NCI-H446 (cell line): Measurements from ENCODE around the gene SYT8.

Source experiments
- DNase-seq, 2 experiments: peaks; one replicate each; lab custom pipeline; 2025; lab: John Stamatoyannopoulos, UW

SYT8 gene

DNA sequence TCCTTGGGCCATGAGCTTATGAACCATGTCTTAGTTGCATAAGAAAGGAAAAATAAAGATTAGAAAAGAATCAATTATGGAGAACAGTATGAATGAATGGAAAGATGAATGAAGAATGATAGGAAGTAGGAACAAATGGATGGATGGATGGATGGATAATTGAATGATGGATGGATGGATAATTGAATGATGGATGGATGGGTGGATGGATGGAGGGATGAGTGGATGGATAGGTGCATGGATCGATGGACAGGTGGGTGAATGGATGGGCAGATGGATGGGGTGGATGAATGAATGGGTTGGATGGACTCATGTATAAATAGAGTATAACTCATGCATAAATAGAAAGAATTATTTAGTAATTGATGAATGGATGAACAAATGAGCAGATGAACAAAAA is 25.3 kb downstream of the SYT8 start:
- no peak for DNase-seq

DNA sequence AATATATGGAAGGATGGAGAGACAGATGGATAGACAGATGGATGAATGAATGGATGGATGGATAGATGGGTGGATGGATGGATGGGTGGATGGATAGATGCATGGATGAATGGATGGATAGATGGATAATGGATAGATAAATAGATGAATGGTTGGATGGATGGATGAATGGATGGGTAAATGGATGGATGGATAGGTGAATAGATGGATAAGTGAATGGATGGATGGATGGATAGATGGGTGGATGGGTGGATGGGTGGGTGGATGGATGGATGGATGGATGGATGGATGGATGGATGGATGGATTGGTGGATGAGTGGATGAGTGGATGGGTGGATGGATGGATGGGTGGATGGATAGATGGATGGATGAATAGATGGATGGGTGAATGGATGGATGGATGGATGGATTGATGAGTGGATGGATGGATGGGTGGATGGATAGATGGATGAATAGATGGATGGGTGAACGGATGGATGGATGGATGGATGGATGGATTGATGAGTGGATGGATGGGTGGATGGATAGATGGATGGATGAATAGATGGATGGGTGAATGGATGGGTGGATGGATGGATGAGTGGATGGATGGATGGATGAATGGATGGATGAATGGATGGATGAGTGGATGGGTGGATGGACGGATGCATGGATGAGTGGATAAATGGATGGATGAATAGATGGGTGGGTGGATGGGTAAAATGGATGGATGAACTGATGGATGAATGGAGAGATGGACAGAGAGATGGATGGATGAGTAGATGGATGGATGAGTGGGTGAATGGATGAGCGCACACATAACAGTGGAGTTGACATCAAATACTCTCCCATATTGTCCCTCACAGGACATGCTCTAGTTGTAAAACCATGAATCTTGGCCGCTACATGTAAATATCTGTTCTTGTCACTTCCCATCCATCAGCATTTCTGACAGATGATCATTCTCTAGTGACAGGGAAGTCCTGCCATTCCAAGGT is 26.9 kb downstream of the SYT8 start:
- DNase-seq, result no peak

DNA sequence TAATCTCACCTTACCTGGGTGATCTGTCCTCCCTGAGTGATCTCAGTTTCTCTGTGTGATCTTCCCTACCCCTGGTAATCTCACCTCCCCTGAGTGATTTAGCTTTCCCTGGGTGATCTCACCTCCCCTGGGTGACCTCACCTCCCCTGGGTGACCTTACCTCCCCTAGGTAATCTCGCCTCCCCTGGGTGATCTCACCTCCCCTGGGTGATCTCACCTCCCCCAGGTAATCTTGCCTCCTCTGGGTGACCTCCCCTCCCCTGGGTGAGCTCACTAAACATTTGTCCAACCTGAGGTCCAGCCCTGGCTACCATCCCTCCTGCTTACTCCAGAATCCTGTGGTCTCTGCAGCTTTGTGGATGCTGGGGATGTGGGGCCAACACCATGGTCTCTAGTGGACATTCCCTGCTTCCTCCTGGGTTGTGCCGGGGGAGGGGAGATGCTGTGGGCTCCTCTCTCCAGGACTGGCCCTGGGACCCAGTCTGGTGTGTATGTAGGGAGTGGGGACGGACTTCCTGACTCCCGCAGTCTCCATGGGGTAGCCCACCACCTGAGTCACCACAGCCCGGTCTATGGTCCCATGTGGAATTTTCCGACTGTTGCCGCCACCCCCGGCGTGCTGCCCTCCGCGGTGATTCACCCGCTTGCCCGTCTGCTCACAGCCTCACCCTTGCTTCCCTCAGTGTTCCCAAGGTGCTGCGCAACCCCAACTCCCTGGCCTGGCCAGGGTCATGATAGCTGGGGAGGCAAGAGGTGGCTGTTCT is 28.0 kb downstream of the SYT8 start:
- no peak for DNase-seq

DNA sequence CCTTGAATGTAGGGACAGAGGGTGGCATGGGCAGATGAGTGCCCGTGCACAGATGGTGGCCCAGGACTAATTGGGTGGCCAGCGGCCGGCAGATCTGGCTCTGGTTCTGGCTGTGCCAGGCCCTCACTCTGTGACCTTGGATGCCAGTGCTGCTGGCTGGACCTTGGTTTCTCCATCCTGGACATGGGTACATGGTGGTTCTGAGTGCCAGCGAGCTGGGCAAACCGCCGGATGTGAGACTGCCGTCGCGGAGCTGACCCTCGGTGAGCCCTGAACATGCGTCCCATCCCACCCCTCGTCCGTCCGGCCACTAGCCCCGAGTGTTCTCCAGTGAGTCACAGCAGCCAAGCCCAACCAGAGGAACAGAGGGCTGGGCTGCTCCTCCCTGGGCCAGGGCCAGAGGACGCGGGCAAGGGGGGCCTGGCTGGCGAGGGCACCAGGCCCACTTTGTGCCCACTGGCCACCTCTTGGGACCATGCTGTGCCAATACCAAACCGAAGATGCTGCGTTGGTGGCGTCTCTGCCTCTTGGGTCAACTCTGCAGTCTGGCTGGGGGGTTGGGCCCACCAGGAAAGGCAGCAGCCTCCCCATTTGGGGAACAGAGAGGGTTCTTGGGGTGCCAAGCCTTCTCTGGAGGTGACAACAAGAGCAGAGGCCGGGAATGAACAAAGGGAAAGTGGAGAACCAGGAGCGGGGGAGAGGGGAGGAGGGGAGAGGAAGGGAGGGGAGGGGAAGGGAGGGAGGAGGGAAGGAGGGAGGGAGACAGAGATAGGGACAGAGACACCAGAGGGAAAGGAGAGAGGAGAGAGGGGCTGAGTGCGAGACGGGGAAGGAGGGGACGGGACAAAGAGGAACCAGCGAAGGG is 28.8 kb downstream of the SYT8 start:
- DNase-seq, result peak in 1 of 2 experiments; percentile 43

GRCh38 chr11:1864231-1864630 is 29.4 kb downstream of the SYT8 start:
- DNase-seq, result no peak

GRCh38 chr11:1864831-1865665 is 30.3 kb downstream of the SYT8 start:
- no peak for DNase-seq

DNA sequence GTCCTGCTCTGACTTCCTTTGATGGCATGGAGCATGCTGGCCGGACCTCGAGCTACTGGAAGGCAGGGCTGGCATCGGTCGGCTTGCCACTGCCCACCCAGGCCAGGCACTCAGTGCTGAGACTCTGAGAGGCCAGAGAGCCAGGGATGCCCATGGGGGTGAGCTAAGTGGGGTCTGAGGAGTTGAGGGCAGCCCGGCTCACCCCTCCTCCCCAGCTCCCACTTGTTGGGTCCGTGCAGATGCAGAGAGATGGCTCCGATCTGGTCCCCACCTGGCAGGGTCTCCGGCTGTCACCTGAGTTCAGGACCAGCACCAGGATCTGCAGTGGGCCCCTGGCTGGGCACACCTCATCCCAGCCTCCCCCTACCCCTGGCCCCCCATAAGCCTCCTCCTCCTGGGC is 31.4 kb downstream of the SYT8 start:
- DNase-seq, result no peak

- DNase-seq, result no peak
These were observed 32.0 kb downstream of the SYT8 start for GRCh38 chr11:1866776-1867175.

DNA sequence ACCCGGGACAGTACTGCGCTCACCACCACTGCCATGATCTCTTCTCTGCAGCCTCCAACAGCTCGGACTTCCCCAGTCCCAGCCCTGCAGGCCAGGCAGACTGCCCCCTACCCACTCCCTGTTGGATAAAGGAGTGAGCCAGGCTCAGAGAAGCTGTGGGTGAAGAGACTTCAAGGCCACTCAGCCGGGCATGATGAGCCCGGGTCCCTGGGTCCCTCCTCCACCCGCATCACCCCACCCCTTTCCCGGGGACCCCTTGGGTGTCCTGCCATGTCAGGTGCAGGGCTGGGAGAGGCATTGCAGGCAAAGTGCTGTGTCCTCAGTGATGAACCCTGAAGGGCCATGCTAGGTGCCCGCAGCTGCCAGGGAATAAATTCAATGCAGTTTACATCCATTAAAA is 32.6 kb downstream of the SYT8 start:
- no peak for DNase-seq

DNA sequence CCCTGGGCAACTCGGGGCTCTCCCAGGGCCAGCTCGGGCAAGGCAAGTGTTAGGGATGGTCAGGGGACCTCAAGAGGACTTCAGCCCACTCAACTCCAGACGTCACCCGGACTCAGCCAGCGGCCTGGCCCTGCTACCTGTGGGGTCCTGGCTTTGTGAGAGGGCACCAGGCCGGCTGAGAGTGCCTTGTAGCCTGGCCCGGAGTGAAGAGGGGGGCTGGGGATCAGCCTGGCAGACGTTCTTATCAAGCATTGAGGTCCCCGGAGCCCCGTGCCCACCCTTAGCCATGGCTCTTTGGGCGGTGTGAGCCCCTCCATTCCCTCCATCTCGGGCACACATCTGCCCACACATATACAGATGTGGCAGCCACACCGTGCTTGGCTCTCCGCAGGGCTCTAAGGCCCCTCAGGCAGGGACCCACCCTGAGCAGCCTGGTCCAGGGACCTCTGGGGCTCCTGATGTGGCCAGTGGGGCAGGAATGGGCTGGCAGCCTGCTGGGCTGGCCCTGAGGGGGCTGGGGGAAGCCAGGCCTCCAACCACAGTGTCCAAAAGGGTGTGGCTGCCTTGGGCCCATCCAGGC is 33.4 kb downstream of the SYT8 start:
- no peak for DNase-seq

- no peak for DNase-seq
These were observed 34.0 kb downstream of the SYT8 start for GRCh38 chr11:1868636-1869291.

DNA sequence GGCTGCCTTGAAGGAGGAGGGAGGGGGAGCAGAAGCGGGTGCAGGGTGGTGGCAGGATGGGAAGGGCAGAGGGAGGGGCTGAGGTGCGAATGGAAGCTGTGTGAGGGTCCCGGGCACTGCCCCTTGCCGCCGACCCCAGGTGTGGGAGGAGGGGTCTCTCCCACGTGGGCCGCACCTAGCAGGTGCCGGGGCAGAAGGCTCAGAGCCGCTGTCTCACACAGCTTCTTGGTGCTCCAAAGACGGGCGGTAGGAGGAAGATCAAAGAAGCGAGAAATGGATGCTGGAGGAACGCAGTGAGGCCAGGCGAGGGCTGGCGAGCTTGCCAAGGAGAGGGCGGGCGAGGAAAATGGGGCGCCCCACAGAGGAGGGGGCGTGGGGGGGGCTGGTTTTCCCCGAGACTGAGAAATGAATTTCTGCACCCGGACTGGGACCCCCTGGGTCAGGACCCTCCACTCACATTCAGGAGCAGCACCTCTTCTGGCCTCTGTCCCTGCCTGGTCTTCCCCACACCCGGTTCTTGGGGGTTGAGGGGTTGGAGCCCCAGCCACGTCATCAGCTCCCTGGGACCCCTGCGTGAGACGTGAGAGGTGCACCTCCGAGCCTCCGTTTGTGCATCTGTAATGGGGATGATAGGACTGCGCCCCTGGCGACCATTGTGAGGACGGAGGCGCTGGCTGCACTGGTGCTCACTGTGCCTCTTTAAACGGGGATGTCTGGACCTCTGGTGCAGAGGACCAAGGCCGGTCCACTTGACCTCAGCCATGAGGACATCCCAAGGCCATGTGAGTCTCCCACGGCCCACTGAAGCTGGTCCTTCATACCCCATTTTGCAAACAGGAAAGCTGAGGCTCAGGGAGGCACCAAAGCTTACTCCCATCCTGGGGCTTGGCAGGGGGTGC is 34.9 kb downstream of the SYT8 start:
- DNase-seq, result no peak

GRCh38 chr11:1870326-1870696 is 35.5 kb downstream of the SYT8 start:
- no peak for DNase-seq

DNA sequence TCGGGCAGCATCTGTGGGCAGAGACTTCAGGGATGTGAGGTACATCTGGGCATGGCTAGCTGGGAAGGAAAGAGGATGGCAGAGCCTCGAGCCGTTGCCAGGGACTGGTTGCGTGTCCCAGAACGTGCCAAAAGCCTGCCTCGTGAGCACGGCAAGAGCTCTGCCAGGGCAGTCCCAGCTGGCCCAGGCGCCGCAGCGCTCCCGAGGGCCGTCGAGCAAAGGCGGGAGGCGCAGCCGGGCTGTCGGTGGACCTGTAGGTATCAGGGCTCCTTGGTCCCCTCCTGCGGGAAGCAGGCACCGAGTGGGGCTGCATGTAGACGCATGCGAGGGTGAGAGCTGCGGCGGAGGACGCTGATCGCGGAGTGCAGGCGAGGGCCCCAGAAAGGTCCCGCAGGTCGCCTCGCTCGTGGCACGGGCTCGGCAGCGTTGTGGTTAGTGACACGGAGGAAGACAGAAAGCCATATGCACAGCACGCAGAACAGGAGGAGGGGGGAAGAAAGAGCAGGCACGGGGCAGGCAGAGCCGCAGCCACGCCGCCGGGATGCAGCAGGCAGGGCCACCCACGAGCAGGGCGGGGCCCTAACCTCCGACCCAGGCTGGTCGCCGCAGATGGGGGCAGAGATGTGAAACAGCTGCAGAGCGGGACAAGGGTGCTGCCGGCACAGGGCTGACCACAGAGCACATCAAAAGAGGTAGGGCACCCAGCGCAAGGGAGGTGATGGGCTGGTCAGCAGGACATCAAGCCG is 36.1 kb downstream of the SYT8 start:
- no peak for DNase-seq

GRCh38 chr11:1871531-1871930 is 36.7 kb downstream of the SYT8 start:
- DNase-seq, result no peak

GRCh38 chr11:1872267-1872985 is 37.6 kb downstream of the SYT8 start:
- DNase-seq, result no peak

DNA sequence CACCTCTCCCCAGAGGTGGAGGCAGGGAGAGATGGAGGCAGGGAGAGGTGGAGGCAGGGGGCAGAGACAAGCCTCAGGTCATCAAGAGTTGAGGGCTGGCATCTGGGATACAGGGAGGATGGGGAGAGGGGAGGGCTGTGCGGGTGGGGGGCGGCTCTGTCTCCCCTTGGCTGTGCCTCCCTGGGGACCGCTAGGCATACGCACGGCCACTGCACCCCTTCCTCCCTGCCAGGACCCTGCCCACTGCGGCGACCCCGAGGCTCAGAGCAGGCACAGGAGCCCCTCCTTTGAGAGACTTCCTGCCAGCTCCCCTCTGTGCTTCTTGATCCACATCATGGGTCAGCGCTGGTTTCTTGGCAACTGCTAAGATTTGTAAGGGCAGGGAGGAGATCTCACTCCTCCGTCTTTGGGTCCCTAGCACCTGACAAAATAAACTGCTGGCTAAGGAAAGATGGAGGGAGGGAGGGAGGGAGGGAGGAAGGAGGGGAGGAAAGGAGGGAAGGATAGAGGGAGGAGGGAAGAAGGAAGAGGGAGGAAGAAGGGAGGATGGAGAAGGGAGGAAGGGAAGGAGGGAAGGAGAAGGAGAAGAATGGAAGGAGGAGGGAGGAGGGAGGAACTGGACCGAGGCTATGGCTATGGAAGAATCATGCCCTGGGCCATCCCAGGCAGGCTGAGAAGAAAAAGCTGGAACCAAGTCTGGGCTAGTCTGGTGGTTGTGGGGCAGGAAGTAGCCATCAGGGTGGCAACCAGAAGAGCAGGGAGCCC is 38.4 kb downstream of the SYT8 start:
- no peak for DNase-seq
